NCI-H1092 (cell line): ENCODE results near the gene IKZF1.

ENCODE experiments used
- DNase-seq: peaks from one replicate; lab custom pipeline; 2025; lab: John Stamatoyannopoulos, UW

Gene IKZF1

DNA sequence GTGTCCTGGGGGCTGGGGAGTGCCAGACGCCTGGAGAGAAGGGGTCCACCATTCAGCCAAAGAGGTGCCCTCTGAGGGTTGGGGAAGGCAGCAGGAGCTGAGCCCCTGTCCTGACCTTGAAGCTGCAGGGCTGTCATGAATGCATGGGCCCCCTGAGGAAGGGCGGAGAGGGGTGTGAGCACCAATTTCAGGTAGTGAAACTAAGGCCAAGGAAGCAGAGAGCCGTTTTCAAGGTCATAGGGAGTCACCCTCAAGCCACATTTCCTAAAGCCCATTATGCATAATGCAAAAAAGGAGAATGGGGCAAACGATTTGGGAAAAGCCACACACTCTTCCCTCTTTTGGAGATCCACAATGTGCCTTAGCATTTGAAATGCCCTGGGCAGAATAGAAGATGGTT, 108.5 kb downstream of the IKZF1 start:
- no peak for DNase-seq

GRCh38 chr7:50413561-50413960, 109.0 kb downstream of the IKZF1 start:
- DNase-seq = no peak

- DNase-seq = no peak
These were observed 111.4 kb downstream of the IKZF1 start for GRCh38 chr7:50415844-50416364.

DNA sequence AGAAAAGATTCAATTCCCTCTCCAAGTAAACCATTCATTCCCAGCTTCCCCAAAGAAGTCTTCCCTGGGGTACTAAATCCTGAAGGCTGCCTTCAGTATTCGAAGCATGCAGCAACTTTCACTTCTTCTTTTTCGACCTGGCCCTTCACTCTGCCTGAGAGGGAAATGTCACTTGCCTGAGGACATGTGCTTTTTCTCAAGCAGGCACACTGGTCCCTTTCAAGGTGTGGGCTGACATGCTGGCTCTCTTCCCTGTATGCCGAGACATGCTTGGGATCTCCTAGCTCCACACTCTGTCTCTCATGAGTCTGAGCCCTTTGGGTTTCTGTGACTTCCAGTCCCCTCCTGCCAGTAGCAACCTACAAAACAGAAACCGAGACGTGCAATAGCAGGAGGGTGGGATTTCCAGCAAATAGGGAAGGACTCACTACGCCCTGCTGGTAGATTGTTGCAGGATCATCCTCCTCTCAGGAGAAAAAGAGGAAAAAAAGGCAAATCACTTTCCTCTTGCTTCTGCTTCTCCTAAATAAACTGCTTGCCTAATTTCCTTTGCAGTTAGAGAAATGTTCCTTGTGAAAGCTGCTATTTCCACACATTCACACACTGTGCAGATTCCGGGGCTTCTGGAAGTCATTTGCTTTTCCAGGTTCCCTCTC, 112.1 kb downstream of the IKZF1 start:
- no peak for DNase-seq

- DNase-seq = peak; percentile 82
These were observed 113.6 kb downstream of the IKZF1 start for GRCh38 chr7:50418086-50418515.

- no peak for DNase-seq
These were observed 114.2 kb downstream of the IKZF1 start for GRCh38 chr7:50418526-50419290.

GRCh38 chr7:50421043-50421442, 116.5 kb downstream of the IKZF1 start:
- no peak for DNase-seq

GRCh38 chr7:50422858-50423257, 118.3 kb downstream of the IKZF1 start:
- DNase-seq = no peak

DNA sequence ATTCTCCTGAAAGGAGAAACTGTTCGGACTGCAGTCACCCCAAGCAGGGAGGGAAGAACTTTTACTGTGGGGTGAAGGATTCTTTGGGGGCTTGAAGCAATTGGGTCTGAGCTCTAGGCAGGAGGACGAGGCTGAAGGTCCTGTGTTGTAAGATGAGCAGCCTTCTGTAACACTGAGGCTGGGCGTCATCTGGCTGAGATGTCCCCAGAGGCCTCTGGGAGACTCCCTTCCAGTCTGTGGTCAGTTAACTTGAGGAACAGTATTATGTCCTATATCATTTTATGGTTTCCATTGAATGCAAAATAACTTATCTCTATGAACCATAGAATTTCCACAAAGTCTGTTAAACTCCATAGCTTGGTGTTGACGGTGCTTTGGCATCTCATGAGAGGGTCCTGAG, 119.3 kb downstream of the IKZF1 start:
- no peak for DNase-seq

DNA sequence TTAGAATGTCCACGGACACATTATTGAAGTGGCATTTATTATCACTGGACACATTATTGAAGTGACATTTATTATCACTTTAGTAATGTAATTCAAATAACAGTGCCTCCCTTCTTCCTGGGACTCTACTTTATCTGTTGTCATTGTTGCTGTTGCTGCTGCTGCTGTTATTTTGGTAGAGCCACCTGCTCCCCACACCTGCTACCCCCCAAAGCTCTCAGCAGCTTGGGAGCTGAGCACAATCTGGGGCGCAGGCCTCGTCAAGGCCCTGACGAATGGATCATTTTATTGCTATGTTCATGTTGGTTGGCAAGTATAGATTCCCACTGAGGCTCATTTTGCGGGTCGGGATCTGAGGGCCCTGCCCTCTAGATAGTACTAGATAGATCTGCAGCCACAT, 120.8 kb downstream of the IKZF1 start:
- no peak for DNase-seq

DNA sequence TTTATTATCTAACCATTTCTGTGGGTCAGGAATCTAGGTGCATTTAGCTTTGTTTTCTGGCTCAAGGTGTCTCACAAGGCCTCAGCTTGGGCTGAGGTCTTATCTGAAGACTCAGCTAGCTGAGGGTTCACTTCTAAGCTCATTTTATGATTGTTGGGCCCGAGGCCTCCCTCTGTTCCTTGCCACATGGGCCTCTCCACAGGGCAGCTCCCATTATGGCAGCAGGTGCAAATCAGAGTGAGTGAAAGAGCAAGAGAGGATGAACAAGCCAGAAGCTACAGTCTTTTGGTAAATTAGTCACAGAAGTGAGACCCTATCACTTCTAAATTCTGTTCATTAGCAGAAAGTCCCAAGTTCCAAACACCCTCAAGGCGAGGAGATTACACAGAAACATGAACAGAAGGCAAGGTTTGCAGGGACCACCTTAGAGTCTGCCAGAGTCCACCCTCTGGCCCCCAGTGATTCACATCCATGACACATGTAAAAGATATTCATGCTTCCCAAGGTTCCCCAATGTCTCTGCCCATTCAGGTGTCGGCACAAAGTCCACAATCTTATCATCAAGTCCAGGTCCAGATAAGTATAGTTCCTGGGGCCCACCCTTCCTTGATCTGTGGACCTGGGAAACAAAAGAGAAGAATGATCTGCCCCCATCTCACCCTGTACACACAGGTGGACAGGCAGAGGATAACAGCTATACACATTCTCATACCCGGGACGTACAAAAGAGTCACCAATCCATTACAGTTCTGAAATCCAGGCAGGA, 121.9 kb downstream of the IKZF1 start:
- DNase-seq = no peak

DNA sequence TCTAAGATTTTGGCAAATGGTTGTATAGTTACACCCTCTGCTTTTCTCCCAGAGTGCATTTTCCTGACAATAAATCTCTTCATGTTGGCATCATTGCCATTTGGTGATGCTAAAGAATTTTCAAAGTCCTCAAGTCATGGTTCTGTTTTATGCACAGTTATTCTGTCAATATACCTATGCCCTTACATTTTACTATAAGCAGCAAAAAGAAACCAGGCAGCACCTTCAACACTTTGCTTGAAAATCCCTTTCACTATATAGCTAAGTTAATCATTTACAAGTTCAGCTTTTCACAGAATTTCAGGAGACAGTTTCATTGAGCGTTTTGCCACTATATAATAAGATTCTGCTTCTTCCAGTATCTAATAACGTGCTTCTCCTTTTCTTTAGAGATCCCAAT, 123.0 kb downstream of the IKZF1 start:
- no peak for DNase-seq

DNA sequence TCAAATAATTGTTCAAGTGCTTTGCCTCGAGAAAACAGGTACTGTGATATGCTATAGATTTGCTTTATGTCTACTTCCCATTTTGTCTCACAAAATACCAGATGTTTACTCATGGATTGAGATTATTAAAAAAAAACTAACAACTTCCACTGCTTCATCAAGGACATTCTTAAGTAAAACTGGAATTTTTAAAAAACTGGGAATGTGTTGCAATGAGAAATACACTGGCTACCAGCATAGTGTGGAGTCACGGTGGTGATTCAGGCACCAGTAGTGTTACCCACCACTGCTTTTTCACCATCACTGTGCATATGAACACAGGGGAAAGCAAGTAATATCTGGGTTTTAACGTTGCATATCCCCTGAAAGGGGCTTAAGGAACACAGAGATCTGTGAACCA, 124.4 kb downstream of the IKZF1 start:
- DNase-seq = no peak

DNA sequence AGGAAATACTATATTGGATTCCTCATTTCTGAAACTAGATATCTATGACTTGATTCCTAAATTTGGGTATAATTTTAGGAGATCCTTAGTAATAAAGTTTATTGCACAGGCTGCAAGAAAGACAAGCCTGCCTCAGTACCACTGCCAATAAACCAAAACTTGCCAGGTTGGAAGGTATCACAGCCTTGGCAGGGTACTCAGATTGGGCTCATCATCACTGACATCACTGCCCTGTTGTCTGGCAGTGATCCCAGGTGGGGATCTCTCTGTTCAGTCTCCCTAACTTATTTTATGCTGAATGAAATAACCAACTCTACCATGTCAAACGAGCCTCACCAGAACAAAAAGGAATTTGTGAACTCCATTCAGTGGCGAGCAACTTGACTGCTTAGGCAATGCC, 126.8 kb downstream of the IKZF1 start:
- DNase-seq = no peak

GRCh38 chr7:50431722-50432305, 127.3 kb downstream of the IKZF1 start:
- DNase-seq = no peak

DNA sequence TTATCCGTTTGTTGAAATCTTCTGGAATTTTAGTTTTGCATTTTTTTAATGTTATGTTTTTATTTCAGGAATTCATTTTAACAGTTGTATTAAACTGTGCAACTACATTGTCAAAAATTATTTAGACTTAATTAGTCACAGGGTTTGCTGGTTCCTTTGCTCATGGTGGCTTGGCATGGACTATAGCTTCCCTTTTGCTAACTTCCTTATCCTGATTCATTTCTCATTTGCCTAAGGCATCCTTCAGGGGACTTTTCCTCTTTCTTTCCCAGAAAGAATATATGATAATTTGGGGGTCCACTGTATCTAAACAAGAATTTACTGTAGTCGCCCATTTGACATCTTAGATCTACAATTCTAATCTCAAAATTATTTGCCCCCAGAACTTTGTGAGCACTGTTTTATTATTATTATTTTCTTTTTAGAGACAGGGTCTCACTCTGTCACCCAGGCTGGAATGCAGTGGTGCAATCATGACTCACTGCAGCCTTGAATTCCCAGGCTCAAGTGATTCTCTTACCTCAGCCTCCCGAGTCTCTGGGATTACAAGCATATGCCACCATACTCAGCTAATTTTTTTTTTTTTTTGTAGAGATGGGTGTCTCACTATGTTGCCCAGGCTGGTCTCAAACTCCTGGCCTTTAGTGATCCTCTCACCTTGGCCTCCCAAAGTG, 131.8 kb downstream of the IKZF1 start:
- no peak for DNase-seq

- no peak for DNase-seq
These were observed 142.0 kb downstream of the IKZF1 start for GRCh38 chr7:50446542-50446960.

GRCh38 chr7:50448823-50449222, 144.3 kb downstream of the IKZF1 start:
- no peak for DNase-seq

- no peak for DNase-seq
These were observed 145.0 kb downstream of the IKZF1 start for GRCh38 chr7:50449501-50449880.

DNA sequence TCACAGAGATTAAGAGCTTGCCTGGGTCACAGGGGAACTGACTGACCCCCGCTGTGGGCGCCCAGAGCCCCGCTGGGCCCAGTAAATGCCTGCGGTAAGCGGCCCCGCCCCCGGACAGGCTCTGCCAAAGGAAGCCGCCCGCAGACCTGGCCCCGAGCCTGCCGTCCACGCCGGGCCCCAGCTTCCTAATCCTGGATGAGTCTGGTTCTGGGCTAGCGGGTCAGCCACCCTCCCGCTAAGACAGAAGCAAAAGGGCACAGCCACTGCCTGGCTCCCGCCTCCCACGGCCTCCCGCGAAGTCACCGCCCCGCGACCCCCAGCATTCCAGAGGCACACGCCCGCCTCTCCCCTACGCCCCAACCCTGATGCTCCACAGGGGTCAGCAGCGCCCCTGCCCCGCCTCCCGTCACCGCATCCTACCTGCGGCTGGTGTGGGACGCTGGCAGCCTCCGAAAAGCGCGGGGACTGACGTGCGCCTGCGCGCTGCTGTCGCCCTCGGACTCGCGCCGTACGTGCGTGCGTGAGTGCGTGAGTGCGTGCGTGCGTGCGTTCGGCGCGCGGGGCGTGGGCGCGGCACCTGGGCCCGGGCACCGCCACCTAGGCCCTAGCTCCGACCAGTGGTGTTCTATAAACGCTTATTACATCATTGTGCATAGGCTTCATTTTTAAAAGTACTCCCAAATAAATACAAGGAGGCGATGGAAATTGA, 145.5 kb downstream of the IKZF1 start, which contains the start of gene FIGNL1:
Gene FIGNL1, minus strand, starts transcription at position 470 of the 709 bp plus-strand sequence. CDS start 3,063 bp downstream, outside the sequence.
- DNase-seq = peak; percentile 77

DNA sequence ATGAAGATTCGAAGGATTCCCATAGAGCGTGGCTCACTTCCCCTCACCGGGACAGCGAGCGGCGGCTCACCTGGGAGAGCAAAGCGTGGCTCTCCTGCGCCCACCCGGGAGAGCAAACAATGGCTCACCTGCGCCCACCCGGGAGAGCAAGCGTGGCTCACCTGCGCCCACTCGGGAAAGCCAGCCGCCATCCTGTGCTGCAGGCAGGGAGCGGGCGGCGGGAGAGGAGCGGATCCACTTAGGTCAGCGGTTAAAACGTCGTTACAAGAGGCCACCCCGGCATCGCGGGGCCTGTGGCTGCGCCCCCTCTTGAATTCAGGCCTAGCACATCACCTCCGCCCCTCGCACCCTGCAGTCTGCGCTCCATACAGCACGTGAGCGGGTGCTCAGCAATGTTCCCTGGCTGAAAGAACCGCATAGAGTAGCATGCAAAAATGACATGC, 146.1 kb downstream of the IKZF1 start:
- DNase-seq = no peak
